Measurements from ENCODE around the gene SH3BP1. TPM values are rescaled to one million over a fixed set of nuclear protein-coding genes. Genes with fewer than 3 reads are reported as not detected.

Gene SH3BP1
- total RNA-seq, 6 experiments from 2014 or later = 1.6 to 4.8 (median 2.8) TPM

DNA sequence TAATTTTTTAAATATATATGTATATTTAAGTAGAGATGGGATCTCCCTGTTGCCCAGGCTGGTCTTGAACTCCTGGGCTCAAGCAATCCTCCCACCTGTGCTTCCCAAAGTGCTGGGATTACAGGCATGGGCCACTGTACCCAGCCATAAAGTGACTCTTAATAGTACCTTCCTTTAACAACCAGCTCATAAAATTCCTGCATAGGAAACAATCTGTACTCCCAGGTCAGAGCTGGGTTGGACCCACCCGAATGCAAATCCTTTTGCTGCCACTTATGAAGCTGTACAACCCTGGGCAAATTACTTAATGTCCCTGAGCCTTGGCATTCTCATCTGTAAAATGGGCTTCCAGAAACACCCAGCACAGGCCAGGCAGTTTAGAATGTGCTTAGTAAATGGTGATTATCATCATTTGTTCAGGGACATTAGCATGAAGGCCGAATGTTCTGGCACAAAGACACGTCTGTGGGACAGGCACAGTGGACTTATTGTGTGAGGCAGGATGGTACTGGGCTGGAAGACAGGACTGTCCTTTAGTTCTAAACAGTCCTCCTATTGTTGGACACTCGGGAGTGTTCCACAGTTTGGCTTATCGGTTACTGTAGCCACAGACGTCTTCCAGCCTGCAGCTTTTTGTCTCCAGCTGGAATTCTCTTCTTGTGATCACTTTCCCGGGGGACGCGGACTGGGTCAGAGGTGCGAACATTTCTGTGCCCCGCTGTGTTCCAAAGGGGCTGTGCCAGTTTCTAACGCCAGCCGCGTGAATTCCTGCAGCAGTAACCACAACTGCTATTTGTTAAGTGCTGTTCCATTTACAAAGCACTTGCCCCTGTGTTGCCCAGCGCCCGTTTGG is 25.0 kb downstream of the SH3BP1 start:
- Histone ChIP-seq H3K27me3 (no peaks in the 10 kb centered on the region), H3K36me3 (peaks cover 0 to 18% (median 9%) of the 10 kb centered on the region in 4 donors), H3K27ac (no peak overlapping the region), H3K4me1 (peaks cover 0 to 32% (median 16%) of the 10 kb centered on the region in 4 donors), H3K4me3 (no peak overlapping the region), H3K9me3 (no peaks in the 10 kb centered on the region)
- intact Hi-C loops (cut with DNase I) = no loop called here
- ATAC-seq (no peak), DNase-seq (no peak)
- WGBS (ENCODE audit: insufficient coverage, low coverage, low lambda C conversion rate, missing lambda C conversion rate) = 60% methylated on average over 14 of the region's 16 CpGs
- TF ChIP-seq, protein P1, sequence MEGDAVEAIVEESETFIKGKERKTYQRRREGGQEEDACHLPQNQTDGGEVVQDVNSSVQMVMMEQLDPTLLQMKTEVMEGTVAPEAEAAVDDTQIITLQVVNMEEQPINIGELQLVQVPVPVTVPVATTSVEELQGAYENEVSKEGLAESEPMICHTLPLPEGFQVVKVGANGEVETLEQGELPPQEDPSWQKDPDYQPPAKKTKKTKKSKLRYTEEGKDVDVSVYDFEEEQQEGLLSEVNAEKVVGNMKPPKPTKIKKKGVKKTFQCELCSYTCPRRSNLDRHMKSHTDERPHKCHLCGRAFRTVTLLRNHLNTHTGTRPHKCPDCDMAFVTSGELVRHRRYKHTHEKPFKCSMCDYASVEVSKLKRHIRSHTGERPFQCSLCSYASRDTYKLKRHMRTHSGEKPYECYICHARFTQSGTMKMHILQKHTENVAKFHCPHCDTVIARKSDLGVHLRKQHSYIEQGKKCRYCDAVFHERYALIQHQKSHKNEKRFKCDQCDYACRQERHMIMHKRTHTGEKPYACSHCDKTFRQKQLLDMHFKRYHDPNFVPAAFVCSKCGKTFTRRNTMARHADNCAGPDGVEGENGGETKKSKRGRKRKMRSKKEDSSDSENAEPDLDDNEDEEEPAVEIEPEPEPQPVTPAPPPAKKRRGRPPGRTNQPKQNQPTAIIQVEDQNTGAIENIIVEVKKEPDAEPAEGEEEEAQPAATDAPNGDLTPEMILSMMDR (IDR thresholded peaks at IDR 0.05) = no peak
- TF ChIP-seq POLR2A (IDR thresholded peaks at IDR 0.05) = no peak

DNA sequence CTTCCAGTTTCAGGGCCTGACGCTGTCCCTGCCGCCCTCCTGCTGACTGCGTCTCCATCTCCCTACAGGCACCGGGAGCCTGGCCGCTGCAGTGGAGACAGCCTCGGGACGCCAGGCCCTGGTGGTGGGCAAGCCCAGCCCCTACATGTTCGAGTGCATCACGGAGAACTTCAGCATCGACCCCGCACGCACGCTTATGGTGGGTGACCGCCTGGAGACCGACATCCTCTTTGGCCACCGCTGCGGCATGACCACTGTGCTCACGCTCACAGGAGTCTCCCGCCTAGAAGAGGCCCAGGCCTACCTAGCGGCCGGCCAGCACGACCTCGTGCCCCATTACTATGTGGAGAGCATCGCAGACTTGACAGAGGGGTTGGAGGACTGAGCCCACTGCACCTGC is 26.0 kb downstream of the SH3BP1 start:
- no peak overlapping the region for H3K4me3 ChIP-seq
- TF ChIP-seq POLR2A (IDR thresholded peaks at IDR 0.05) = no peak
- TF ChIP-seq, protein P1 (IDR thresholded peaks at IDR 0.05) = no peak
- 100% methylated on average over 3 of the region's 24 CpGs for WGBS (ENCODE audit: insufficient coverage, low coverage, low lambda C conversion rate, missing lambda C conversion rate)
- H3K4me1 ChIP-seq = peaks cover 0 to 28% (median 13%) of the 10 kb centered on the region in 4 donors
- intact Hi-C loops (cut with DNase I) = no loop called here
- H3K36me3 ChIP-seq = peaks cover 0 to 18% (median 9%) of the 10 kb centered on the region in 4 donors
- no peaks in the 10 kb centered on the region for H3K9me3 ChIP-seq
- ATAC-seq = no peak
- H3K27me3 ChIP-seq = no peaks in the 10 kb centered on the region
- DNase-seq = no peak
- H3K27ac ChIP-seq = no peak overlapping the region

DNA sequence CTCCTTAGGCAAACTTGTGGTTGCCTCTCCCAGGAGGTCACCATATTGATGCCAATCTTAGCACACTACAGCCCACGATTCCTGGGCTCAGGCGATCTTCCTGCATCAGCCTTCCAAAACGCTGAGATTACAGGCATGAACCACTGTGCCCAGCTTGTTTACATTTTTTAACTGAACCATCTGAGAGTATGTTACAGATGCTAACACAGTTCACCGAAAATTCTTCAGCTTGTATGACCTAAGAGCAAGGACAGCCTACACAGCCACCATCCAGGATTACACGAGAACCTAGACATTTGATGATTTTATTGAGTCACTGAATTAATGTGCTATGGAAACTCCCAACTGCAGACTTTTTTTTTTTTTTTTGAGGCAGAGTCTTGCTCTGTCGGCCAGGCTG is 30.1 kb downstream of the SH3BP1 start:
- Histone ChIP-seq H3K9me3 (no peaks in the 10 kb centered on the region), H3K36me3 (peaks cover 0 to 18% (median 9%) of the 10 kb centered on the region in 4 donors), H3K4me3 (no peak overlapping the region), H3K27ac (no peak overlapping the region), H3K4me1 (peaks cover 0 to 4% (median under 1%) of the 10 kb centered on the region in 4 donors), H3K27me3 (no peaks in the 10 kb centered on the region)
- DNase-seq = no peak
- ATAC-seq = no peak
- WGBS (ENCODE audit: insufficient coverage, low coverage, low lambda C conversion rate, missing lambda C conversion rate) = 52% methylated on average over 5 of the region's 6 CpGs
- TF ChIP-seq POLR2A (IDR thresholded peaks at IDR 0.05) = no peak
- TF ChIP-seq, protein P1 (IDR thresholded peaks at IDR 0.05) = no peak
- intact Hi-C loops (cut with DNase I) = no loop called here

DNA sequence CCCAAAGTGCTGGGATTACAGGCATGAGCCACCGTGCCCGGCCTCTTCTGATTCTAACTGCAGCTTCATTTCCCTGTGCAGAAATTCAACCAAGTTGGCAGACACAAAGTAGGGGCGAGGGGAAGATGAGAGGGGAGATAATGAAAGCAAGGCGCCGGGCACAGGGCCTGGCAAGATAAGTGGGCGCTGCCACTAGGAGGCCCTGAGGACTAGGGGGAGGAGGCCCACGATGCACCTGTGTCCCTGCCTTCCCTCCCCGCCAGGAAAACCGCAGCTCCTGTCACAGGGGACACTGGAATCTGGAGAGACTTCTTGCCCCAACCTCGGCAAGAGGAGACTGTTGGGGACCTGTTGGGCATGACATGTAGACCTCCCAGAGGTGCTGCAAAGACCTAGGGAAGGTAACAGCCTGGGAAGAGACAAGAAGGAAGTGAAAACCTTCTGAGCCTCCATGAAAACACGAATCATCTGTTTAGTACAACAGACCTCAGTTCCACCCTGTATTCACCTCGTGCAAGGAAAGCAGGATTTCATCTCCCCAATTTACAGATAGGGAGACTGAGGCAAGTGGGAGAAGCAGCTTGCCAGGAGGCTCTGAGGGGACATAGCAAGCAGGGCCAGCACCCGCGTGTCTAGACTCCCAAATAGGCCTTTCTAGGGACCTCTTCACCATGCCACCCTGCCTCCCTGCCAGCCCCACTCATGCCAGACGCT is 32.9 kb downstream of the SH3BP1 start:
- Histone ChIP-seq H3K4me1 (peaks cover 0 to 30% (median 10%) of the 10 kb centered on the region in 4 donors), H3K9me3 (no peaks in the 10 kb centered on the region), H3K27ac (no peak overlapping the region), H3K36me3 (no peaks in the 10 kb centered on the region), H3K27me3 (no peaks in the 10 kb centered on the region), H3K4me3 (no peak overlapping the region)
- ATAC-seq (no peak), DNase-seq (no peak)
- intact Hi-C loops (cut with DNase I) = loop anchor here in 1 of 2 donors (10.0 kb wide), 1 partner anchor 48 kb away; no protein-coding TSS in a partner anchor
- no peak for TF ChIP-seq POLR2A (IDR thresholded peaks at IDR 0.05)
- TF ChIP-seq, protein P1 (IDR thresholded peaks at IDR 0.05) = no peak
- WGBS (ENCODE audit: insufficient coverage, low coverage, low lambda C conversion rate, missing lambda C conversion rate) = 64% methylated on average over 9 of the region's 15 CpGs

Data from right lobe of liver (tissue), 6 donors.